DND-41 (cell line): ENCODE measurements around the gene PIK3R6.

Experiments used
- ATAC-seq: fragments of 200-7000 bp; cut with Tn5 transposase; 3 replicates; pipeline ENCODE4 v1.9.1; 2021; ENCODE audit warnings: low read depth; ENCODE audit not compliant: insufficient read depth
- DNase-seq: peaks from one replicate; pipeline ENCODE4 v3.0.0-alpha.2; 2020
- H2AFZ ChIP-seq: 2 replicates; pipeline ENCODE4 v1.6.0; 2012; ENCODE audit warnings: low read depth, low read length
- H3K27ac ChIP-seq: 2 replicates; pipeline ENCODE4 v1.5.1; 2012; ENCODE audit warnings: low read length, inconsistent platforms
- H3K27me3 ChIP-seq: fragments of 200-600 bp; sonication (generic); 2 replicates; pipeline ENCODE4 v1.6.0; 2012; ENCODE audit warnings: low read length, mild to moderate bottlenecking, inconsistent platforms; ENCODE audit not compliant: insufficient read depth, poor library complexity
- H3K36me3 ChIP-seq: 2 replicates; pipeline ENCODE4 v1.5.1; 2012; ENCODE audit warnings: low read length, inconsistent platforms; ENCODE audit not compliant: insufficient read depth
- H3K4me1 ChIP-seq: 2 replicates; pipeline ENCODE4 v1.5.1; 2012; ENCODE audit warnings: mild to moderate bottlenecking, low read length; ENCODE audit not compliant: insufficient read depth
- H3K4me2 ChIP-seq: 2 replicates; pipeline ENCODE4 v1.6.0; 2012; ENCODE audit warnings: mild to moderate bottlenecking, moderate library complexity, low read length, inconsistent platforms; ENCODE audit not compliant: insufficient read depth
- H3K4me3 ChIP-seq, 2 experiments: fragments of 200-600 bp in 1 of 2; shearing (Covaris generic) in 1 of 2; 2 replicates each; pipeline ENCODE4 v1.5.1; 2012 to 2016; ENCODE audit warnings: inconsistent platforms in 2 of 2, low read length in 2 of 2, mild to moderate bottlenecking in 2 of 2, low read depth in 1 of 2, moderate library complexity in 1 of 2
- H3K79me2 ChIP-seq: 2 replicates; pipeline ENCODE4 v1.6.0; 2012; ENCODE audit warnings: low read length, inconsistent platforms; ENCODE audit not compliant: insufficient read depth
- H3K9ac ChIP-seq: 2 replicates; pipeline ENCODE4 v1.6.0; 2012; ENCODE audit warnings: low read depth, mild to moderate bottlenecking, inconsistent platforms, low read length, moderate library complexity
- H3K9me3 ChIP-seq: 2 replicates; pipeline ENCODE4 v1.5.1; 2012; ENCODE audit warnings: low read length, moderate library complexity, mild to moderate bottlenecking, inconsistent platforms; ENCODE audit not compliant: insufficient read depth, severe bottlenecking
- H4K20me1 ChIP-seq: 2 replicates; pipeline ENCODE4 v1.6.0; 2012; ENCODE audit warnings: low read length; ENCODE audit not compliant: insufficient read depth
- EZH2 ChIP-seq: IDR thresholded peaks from 3 replicates; pipeline ENCODE4 v1.6.1; 2012; ENCODE audit warnings: borderline replicate concordance, low read depth, mild to moderate bottlenecking, moderate library complexity, low read length, inconsistent platforms; ENCODE audit not compliant: severe bottlenecking
- TF ChIP-seq, protein P1 (sequence below): IDR thresholded peaks from 2 replicates; pipeline ENCODE4 v1.5.1; 2012; ENCODE audit warnings: borderline replicate concordance, low read length, moderate library complexity, mild to moderate bottlenecking; ENCODE audit not compliant: poor library complexity, severe bottlenecking; ENCODE audit errors: extremely low read depth

PIK3R6 gene

DNA sequence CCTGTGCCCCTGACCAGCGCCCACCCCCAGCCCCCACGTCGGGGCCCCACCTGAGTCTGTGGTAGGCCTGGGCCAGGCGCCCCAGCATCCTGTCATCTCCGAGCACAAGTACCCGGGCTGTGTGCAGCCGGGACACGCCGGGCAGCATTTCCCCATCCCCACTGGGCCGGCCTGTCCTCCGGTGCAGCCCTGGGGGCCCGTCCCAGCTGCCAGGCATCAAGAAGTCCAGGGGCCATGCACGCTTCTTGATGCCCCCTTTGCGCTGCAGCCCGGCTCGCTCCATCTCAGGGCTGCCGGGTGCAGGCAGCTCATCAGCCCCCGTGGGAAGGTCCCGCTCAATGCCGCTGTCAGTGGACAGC lies 39.0 kb downstream of the PIK3R6 start:
- ATAC-seq (no peak), DNase-seq (no peak)
- no peaks in the 10 kb centered on the region for H4K20me1 ChIP-seq
- peaks cover 53% of the 10 kb centered on the region for H3K36me3 ChIP-seq
- H3K79me2 ChIP-seq = no peaks in the 10 kb centered on the region
- peaks cover 5% of the 10 kb centered on the region for H3K9me3 ChIP-seq
- no peak overlapping the region for H3K4me2 ChIP-seq
- no peak overlapping the region for H2AFZ ChIP-seq
- TF ChIP-seq, protein P1, sequence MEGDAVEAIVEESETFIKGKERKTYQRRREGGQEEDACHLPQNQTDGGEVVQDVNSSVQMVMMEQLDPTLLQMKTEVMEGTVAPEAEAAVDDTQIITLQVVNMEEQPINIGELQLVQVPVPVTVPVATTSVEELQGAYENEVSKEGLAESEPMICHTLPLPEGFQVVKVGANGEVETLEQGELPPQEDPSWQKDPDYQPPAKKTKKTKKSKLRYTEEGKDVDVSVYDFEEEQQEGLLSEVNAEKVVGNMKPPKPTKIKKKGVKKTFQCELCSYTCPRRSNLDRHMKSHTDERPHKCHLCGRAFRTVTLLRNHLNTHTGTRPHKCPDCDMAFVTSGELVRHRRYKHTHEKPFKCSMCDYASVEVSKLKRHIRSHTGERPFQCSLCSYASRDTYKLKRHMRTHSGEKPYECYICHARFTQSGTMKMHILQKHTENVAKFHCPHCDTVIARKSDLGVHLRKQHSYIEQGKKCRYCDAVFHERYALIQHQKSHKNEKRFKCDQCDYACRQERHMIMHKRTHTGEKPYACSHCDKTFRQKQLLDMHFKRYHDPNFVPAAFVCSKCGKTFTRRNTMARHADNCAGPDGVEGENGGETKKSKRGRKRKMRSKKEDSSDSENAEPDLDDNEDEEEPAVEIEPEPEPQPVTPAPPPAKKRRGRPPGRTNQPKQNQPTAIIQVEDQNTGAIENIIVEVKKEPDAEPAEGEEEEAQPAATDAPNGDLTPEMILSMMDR = no peak
- no peak for TF ChIP-seq EZH2
- no peak overlapping the region for H3K9ac ChIP-seq
- H3K27me3 ChIP-seq = no peaks in the 10 kb centered on the region
- H3K27ac ChIP-seq = no peak overlapping the region
- H3K4me1 ChIP-seq = peaks cover 7% of the 10 kb centered on the region
- no peak overlapping the region for H3K4me3 ChIP-seq

DNA sequence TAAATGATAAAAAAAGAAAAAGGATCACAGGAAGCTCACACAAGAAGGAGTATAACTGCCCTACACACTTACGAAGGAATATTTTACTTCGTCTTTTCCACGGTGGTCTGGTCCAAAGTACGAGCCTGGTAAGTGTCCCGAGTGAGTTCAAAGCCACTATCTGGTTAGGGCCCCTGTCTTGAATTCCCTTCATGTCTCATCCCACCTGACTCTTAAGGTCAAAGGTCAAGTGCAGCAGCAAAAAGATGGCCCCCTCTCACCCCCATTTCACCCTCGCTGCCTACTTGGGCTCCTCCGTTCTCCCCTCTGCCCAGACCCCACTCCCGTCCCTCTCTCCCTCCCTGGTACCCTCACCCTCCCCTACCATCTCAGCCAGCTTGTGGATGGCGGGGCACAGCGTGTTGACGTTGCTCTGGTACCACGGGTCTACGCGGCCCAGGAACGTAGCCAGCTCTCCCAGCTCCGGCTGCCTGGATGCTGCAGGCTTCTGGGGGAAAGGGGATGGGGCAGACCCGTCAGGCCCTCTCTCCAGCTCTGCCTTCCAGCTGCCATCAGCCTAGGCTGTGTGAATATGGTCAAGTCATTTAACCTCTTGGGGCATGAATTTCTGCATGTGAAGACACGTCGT lies 40.6 kb downstream of the PIK3R6 start:
- Histone ChIP-seq H3K4me3 (no peak overlapping the region), H3K27ac (peak overlapping the region; percentile 48; the same call in 1 of the 2 replicates), H3K9me3 (peaks cover 5% of the 10 kb centered on the region), H3K9ac (no peak overlapping the region), H3K27me3 (no peaks in the 10 kb centered on the region), H3K4me2 (no peak overlapping the region), H4K20me1 (no peaks in the 10 kb centered on the region), H3K36me3 (peaks cover 57% of the 10 kb centered on the region), H2AFZ (no peak overlapping the region), H3K79me2 (no peaks in the 10 kb centered on the region), H3K4me1 (peaks cover 7% of the 10 kb centered on the region)
- DNase-seq (no peak), ATAC-seq (0 out of 3 replicates have a peak, but pooled peaks have one; percentile 7)
- TF ChIP-seq, protein P1 = no peak
- TF ChIP-seq EZH2 = no peak

DNA sequence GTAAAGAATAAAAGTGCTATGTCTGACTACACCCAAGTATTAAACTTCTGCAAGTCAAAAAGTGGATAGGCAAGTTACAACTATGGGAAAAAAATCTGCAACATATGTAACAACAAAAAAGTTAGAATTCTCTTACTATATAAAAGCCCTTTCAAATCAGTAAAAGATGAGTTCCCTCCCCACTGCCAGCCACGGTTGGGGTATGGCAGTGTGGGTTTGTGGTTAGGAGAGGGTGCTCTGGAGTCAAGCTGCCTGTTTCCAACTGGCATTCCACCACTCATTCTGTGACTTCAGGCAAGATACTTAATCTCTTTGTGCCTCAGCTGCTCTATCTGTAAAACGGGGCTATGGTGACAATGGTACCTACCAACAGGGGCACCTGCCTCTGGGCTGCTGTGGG lies 41.7 kb downstream of the PIK3R6 start:
- Histone ChIP-seq H3K79me2 (no peaks in the 10 kb centered on the region), H4K20me1 (no peaks in the 10 kb centered on the region), H2AFZ (no peak overlapping the region), H3K27me3 (no peaks in the 10 kb centered on the region), H3K36me3 (peaks cover 67% of the 10 kb centered on the region), H3K4me1 (peaks cover 7% of the 10 kb centered on the region), H3K4me3 (no peak overlapping the region), H3K27ac (0 out of 2 replicates have a peak overlapping the region, but pooled peaks have one; percentile 7), H3K4me2 (no peak overlapping the region), H3K9me3 (peaks cover 5% of the 10 kb centered on the region), H3K9ac (no peak overlapping the region)
- no peak for TF ChIP-seq EZH2
- TF ChIP-seq, protein P1 = no peak
- DNase-seq (peak; percentile 66), ATAC-seq (peak; percentile 84)
